HG02759 (cell line): Measurements from ENCODE around the gene PARS2.
A peak's percentile ranks its signal among the peaks of the same experiment; 100 is the strongest.

Experiments used
- ATAC-seq: cut with Tn5 transposase; IDR thresholded peaks from one replicate; pipeline ENCODE4 v1.9.1; 2021; ENCODE audit warnings: mild to moderate bottlenecking, moderate library complexity; ENCODE audit not compliant: unreplicated experiment

PARS2 gene

GRCh38 chr1:54742282-54742681 lies 22.0 kb downstream of the PARS2 start:
- ATAC-seq = no peak

GRCh38 chr1:54741531-54741930 lies 22.8 kb downstream of the PARS2 start:
- no peak for ATAC-seq

DNA sequence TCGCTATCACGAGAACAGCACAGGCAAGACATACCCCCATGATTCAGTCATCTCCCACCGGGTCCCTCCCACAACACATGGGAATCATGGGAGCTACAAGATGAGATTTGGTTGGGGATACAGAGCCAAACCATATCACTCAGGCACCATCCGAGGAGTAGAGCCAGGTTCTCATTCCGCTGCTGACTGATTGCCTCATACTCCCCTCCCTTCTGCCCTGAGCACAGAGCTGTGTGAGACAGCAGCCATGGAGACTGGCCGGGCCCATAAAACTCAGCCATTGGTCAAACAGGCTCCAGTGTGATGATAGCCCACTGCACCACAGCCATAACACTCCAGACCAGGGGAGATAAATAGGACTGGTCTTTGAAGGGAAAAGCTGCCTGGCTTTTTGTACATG lies 26.1 kb downstream of the PARS2 start:
- no peak for ATAC-seq

GRCh38 chr1:54736685-54737084 lies 27.6 kb downstream of the PARS2 start:
- ATAC-seq = no peak

DNA sequence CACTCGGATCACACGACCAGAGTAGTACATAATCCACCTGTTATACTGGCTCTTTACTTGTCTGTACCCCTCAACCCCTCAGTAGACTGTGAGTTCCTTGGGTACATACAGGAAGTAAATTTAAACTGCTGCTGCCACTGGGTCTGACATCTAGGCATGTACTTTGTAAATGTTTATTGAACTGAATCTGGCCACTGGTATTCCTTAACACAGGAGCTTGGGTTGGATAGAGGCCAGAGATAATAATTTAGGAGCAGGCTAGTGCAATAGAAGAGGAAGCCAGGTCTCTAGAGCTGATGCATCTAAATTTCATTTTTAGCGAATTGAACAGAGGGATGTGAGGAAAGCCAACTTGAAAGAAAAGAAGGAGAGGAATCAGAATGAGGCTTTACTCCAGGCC lies 36.3 kb downstream of the PARS2 start:
- no peak for ATAC-seq

GRCh38 chr1:54724771-54725170 lies 39.6 kb downstream of the PARS2 start:
- no peak for ATAC-seq

DNA sequence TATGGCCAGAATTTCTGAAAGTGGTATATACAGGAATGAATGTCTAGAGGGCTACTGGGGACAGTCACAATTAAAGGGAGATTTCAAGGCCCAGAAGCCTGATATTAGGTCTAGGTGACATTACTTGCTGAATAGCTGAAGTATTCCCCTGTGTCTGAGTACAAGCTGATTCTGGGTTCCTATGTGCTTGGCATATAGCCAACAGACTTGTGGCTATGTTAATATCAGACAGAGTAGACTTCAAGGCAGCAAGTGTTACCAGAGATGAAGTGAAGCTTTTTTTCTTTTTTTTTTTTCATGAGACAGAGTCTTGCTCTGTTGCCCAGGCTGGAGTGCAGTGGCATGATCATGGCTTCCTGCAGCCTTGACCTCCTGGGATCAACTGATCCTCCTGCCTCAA lies 40.3 kb downstream of the PARS2 start:
- ATAC-seq = no peak

- no peak for ATAC-seq
Measured at GRCh38 chr1:54721719-54722118, 42.6 kb downstream of the PARS2 start.

DNA sequence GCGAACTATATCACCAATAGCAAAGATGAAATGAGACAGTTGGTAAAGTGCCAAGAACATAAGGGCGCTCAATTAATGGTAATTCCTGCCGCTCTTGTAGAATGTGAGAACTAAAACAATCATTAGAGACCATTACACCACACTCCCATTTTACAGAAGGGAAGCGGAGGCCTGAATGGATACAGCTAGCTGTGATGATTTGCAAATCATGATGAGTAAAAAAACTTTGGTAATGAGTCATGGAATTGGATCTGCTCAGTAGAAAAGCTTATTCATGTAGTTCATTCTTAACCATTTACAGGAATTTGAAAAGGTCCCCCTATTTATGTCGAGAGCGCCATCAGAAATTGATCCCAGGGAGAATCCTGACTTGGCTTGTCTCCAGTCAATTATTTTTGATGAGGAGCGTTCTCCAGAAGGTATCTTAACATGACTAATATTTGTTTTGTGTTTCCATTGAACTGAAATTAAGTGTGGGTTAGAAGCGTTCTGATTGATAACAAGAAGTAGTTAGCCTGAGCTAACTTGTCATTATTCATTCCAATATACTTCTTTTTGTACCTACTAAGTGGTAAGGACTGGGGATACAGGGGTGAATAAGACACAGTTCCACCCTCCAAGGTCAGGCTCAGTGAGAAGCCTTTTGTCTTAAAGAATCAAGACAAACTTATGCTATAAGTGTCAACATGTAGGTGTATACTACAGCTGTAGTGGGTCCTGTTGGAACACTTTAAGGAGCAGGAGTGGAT lies 47.9 kb downstream of the PARS2 start:
- ATAC-seq = no peak

- peak; percentile 97 for ATAC-seq
Measured at GRCh38 chr1:54715493-54716298, 48.6 kb downstream of the PARS2 start, which contains the start of gene TTC4. TSS of gene TTC4 (plus strand) at chr1:54715861. CDS start at chr1:54715909, 48 bp downstream.

DNA sequence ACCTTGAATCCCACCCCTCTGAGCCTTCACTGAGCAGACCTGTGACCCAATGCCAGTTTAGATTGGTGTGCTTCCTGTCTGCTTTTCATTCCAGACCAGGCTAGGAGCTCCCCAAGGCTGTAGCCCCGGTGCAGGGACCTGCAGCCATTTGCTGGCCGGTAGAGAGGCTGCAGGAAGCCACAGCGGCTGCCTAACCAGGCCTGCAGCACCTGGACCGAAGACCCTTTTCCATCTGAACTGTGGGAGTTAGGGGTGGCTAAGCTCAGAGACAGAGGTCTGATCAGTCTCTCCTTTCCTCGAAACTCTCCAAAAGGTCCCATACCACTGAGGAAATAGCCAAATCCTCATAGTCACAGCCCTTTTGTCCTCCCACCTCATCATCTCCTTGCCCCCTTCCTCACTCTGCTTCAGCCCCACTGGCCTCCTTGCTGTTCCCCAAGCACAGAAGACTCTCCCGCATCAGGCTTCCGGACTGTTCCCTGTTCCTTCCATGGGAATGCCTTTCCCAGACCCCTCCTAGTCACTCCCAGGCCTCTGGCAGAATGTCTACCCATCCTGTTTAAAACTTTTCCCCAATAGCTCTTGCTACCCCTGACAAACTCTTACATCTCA lies 49.3 kb downstream of the PARS2 start:
- ATAC-seq = no peak

- no peak for ATAC-seq
Measured at GRCh38 chr1:54711536-54711935, 52.8 kb downstream of the PARS2 start.

DNA sequence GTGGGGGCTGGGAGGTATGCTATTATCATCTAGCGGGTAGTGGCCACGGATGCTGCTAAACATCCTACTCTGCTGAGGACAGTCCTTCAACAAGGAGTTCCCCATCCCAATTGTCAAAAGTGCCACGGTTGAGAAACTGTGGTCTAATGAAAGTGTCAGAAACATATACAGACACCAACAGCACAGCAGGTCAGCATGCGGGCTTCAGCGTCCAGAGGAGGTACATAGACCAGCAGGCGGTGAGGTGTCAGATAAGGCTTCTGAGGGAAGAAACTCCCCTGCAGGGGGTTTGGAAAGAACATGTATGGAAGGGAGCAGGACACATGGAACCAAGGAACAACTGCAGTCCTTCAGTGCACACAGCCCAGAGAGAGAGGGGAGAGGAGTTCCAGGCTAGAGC lies 53.5 kb downstream of the PARS2 start:
- no peak for ATAC-seq

- ATAC-seq = no peak
Measured at GRCh38 chr1:54710434-54710833, 53.9 kb downstream of the PARS2 start.

GRCh38 chr1:54709547-54710292 lies 54.6 kb downstream of the PARS2 start:
- no peak for ATAC-seq

DNA sequence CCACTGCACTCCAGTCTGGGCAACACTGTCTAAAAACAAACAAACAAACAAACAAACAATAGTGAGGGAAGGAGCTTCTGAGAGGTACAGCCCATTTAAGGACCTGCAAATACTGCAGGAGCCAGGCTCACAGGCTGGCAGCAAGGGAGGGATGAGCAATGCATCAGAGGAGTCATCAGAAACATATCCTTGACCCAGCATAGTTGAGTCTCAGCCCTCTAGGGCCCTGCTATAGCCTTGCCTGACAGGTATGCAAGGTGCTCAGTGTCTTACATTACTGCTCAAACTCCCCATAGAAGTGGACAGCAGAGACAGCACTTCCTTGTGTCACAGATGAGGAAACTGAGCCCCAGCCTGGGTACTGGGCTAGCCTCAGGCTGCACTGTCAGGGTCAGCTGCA lies 55.9 kb downstream of the PARS2 start:
- no peak for ATAC-seq
